Raji (cell line): Measurements from ENCODE around the gene FAM9C.
A peak's percentile ranks its signal among the peaks of the same experiment; 100 is the strongest.

Experiments used
- POLR2A ChIP-seq: IDR thresholded peaks from 2 replicates; pipeline ENCODE4 v1.6.1; 2011; ENCODE audit warnings: low read depth, low read length, control low read depth; ENCODE audit not compliant: insufficient read depth

FAM9C gene

DNA sequence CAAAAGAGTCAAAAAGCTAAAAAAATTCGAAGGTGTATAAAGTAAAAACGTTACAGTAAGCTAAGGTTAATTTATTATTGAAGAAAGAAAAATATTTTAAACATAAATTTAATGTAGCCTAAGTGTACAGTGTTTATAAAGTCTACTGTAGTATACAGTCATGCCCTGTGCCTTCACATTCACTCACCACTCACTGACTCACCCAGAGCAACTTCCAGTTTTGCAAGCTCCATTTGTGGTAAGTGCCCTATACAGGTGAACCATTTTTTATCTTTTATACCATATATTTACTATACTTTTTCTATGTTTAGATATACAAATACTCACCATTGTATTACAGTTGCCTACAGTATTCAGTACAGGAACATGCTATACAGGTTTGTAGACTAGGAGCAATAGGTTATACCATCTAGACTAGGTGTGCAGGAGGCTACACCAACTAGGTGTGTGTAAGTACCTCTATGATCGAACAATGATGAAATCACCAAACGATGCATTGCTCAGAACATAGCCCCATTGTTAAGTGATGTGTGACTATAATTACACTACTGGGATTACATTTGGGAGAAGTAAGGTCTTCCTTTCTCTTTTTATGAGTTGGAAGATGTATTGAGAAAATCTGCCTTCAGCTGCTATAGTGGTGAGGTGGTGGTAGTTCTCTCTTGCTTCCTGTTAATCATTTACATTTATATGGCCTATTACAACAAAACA lies 42.3 kb downstream of the FAM9C start:
- TF ChIP-seq POLR2A: no peak

DNA sequence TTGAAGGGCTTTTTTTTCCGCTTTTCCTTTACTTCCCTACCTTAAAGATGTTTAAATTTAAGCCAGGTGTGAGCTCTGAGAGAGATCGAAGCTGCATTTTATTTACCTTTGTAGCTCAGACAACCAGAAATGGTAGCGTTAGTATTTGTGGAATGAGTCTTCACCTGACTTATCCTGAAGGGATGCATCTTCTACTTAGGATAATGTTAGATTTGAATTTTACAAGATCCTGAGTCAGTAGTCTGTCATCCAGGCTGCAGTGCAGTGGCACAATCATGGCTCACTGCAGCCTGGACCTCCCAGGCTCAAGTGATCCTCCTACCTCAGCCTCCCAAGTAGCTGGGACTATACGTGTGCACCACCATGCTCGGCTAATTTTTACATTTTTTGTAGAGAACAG lies 43.3 kb downstream of the FAM9C start:
- no peak for TF ChIP-seq POLR2A

DNA sequence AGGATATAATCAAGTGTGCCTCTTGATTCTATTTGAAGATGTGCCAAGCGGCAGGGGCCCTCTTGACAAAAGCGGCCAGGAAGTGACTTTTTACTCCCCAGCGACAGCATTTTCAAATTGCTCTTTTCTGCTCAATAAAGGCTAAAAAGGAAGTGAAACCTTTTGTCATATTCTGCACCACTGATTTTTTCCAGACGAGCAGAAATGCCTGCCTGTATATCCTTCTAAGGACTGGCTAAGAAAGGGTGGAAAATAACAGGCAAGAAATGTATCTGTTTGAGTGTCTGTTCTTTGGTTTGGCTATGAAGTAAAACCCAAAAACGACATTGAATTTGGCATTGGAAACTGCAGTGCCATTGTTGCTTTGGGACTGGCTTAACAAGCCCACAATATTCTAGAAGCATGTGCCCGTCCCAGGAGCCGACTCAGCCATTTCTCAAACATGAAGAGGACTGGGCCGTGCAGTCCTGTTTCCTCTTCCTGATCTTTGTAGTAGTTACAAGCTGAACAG lies 44.1 kb downstream of the FAM9C start:
- TF ChIP-seq POLR2A: no peak

DNA sequence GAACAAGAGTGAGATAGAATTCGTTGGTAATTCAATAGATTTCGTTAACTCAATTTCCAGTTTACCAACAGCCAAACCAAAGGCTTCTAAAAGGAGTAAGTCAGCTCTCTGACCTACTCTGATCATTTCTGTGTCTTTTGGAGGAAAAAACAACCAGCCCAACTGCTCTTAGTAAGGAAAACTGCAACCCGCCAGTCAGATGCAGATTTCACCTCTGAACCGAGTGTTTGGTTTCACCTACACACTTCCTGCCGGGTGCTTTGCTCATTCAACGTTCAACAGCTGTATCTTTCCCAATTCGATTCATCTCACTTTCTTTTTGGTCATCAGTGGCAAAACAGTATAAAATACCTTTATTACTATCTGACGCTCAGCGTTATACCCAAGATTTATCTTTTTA lies 45.0 kb downstream of the FAM9C start:
- peak; percentile 37; the same call in 1 of the 2 replicates for TF ChIP-seq POLR2A

DNA sequence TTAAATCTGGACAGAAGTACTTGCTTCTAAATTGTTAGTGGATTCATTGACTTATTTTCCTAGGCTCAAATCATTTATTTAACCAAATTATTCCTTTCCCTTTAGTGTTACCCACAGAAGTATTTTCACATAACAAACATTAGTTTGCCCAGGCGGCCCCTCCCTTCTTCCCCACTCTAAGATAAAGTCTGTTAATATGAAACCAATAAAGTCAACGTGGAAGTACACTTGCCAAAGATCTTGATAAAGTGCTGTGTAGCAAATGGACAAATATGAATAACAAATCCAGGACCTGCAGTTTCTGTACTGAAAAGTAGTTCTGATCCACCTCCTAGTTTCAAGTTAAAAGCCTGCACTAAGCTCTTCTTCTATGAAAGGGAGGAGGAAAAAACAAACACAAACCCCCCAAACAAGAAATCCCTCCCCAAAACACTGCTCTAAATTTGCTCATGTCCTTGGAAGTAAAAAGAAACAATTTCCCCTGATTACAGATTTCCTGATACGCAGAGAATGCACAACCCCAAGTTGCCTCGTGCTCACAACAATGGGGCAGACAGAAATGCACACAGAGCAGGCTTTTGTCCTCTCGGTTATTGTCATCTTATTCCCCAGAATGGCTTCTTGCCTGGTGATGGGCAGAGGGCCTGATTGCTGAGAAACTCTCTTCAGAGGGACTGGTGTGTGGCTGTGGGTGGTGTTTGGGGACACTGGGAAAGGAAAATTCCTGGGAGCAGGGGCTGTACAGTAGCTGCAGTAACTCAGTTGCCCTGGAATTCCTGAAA lies 46.3 kb downstream of the FAM9C start:
- no peak for TF ChIP-seq POLR2A

DNA sequence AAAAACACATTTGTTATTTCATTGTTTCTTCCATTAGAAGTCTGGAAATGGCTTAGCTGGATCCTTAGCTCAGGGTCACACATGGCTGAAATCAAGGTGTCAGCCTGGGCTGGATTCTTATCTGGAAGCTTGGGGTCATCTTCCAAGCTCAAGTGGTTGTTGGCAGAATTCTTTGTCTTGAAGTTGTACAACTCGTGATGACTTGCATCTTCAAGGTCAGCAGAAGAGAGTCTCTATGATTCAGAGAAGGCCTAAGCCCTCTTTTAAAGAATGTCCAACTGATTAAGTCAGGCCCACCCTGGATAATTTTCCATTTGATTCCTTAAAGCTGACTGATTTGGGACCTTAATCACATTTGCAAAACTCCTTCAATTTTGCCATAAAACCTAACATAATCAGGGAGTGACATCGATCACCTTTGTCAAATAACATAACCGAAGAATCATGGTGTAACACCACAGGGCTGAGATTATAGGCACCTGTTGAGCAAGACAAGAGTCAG lies 47.4 kb downstream of the FAM9C start:
- TF ChIP-seq POLR2A: no peak

DNA sequence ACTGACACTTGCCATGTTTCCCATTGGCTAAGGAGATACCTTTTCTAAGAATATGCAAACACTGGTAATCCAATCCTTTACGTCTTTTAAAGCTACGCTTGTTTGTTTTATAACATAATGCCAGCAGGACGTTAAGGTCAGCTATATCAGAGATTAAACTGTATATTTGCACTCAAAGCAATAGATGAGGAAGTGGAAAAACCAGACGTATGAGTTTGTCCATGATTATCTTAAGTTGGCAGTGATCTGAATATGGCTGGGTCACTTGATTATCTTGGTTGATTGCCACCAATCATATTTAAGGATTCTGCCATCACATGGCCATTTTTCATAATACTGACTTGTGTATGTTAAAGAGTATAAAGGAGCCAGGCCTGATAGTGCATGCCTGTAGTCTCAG lies 50.1 kb downstream of the FAM9C start:
- TF ChIP-seq POLR2A: no peak

DNA sequence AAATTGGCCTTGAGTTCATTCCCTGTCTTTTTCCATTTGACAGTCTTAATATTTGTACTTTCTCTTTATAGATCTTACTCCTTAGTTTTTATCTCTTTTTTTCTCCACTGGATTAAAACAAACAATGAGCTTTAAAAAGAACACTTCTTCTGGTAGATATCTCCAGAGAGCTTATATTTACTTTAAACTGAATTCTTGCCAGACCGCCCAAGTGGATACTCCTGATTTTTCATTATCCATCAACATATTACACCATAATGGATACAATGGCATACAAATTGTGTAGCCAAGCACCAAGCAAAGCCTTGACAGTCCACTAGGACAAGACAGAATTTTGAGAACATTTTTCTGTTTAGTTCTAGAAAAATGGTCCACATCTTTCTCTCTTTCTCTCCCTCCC lies 50.6 kb downstream of the FAM9C start:
- no peak for TF ChIP-seq POLR2A

DNA sequence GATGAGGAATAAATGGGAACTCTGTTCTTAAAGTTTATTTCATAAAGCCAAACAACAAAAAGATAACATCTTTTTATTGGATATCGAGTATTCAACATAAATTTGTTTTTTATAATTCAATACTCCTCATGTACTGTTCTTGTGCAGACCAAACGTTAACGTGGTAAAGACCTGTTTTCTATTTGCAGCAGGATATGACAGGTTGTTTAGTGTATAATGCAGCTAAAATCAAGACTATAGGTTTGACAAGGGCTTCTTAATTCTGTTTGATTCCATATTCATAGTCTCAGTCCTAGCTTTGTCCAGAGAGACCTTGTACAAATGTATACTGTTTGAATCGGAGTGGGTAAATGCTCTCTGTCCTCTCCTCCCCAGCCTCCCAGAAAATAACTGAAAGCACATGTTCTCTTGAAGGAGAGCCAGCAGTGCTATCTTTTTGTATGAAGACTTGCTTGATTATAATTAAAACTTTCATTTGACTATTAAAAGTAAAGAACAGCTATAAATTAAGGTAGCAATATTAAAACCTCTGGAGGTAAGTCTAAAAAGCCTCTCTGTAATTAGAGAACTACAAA lies 51.8 kb downstream of the FAM9C start:
- TF ChIP-seq POLR2A: no peak

DNA sequence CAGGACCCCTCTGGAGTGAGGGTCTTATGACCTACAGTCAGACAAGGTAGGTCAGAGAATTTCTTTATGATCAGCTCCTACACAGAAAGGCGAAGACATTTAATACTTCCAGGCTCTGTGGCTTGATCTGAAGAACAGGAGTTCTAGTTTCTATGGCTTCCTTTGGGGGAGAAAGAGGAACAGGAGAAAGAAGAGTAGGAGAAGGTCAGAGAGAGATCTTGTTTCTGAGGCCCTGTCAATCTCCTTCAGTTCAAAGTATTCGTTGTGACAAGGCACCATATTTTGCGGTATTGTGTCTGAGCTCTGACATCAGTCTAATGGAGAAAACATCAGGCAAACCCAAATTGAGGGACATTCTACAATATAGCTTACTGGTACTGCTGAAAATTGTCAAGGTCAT lies 52.8 kb downstream of the FAM9C start:
- TF ChIP-seq POLR2A: no peak

DNA sequence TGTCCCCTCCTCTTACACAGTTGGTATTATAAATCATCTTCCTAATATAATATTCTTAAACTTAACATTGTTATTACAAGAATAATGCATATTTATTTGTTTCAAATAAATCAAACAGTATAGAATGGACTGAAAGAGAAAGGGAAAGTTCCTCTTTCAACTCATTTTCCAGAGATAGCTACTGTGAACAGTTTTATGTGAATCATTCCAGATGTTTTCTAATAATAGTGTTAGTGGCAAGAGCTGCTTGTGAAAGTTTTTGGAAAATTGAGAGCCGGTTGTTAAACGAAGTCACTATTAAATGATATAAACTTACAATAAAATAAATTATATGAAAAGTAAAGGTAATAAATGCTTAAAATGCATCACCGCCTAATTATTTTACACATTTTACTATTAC lies 55.0 kb downstream of the FAM9C start:
- TF ChIP-seq POLR2A: no peak

DNA sequence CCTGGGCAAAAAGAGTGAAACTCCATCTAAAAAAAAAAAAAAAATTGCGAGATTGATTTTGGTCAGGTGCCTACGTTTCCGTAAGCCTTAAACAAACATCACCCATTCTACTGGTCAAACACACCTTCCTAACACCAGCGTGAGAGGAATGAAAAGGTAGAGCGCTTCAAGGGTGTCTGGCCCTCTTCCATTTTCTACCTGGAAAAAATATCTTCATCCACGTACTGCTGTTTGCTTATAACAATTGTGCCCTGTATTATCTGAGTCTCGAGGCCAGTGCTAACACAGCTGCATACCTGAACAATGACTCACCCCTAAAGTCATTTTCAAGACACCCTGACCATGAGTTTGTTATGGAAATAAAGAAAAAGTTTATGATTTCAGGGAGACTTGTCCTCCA lies 55.6 kb downstream of the FAM9C start:
- TF ChIP-seq POLR2A: no peak

DNA sequence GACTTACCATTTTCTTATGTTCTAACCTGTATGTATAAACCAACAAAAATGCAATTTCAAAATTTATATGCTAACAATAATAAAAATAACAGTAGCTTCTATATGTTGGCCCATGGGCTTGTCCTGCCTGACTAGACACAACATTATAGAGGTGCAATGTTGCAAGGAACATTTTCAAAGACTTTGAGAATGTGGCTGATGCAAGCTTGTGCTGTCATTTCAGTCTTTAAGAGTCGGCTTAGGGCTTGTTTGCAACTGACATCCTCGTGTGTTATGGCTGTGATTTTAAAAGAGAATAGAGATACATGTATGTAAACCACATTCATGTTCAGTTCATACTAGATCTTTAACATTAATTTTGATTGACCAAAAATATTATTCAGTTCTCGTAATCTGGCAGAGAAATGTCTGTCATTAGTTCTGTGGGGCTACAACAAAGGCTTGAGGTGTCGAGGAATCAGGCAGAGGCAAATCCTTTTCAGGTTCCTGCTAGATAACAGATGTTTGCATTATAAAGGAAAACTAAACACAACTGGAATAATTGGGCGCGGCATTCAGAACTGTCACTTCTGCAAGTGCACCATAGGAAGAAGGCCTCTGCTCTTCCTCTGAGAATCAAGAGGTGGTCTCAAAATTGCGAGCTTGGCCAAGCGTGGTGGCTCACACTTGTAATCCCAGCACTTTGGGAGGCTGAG lies 56.4 kb downstream of the FAM9C start:
- no peak for TF ChIP-seq POLR2A

DNA sequence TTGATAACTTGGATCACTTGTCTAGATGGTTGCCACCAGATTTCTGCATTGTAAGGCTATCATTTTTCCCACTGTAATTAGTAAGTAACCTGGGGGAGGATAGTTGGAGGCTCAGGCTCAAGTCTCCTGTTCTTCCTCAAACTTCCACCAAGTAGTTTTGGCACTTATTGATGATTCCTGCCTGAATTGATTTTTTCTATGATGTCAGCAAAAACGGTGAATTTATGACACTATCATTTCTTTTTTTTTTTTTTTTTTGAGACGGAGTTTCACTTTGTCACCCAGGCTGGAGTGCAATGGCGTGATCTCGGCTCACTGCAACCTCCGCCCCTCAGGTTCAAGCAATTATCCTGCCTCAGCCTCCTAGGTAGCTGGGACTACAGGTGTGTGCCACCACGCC lies 57.1 kb downstream of the FAM9C start:
- TF ChIP-seq POLR2A: no peak

DNA sequence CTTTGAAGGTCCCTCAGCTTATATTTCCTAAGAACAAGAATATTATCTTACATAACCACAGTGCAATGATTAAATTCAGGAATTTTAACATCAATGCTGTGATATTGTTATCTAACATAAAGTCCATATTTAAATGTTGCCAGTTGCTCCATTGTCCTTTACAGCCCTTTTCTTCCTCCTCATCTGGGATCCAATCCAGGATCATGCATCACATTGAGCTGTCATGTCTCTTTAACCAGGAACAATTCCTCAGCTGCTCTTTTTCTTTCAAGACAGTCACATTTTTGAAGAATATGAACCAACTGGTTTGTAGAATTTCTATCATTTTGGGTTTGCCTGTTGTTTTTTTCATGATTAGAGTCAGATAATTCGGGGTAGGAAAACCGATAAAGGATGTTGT lies 57.5 kb downstream of the FAM9C start:
- TF ChIP-seq POLR2A: no peak
